Right lobe of liver (tissue), 6 donors: ENCODE measurements around the gene RFX8. TPM values are rescaled to one million over a fixed set of nuclear protein-coding genes. Genes with fewer than 3 reads are reported as not detected.
A peak's percentile ranks its signal among the peaks of the same experiment; 100 is the strongest.

ENCODE experiments used
- ATAC-seq, 4 donors: fragments of 200-7000 bp; cut with Tn5 transposase; one replicate each; pipeline ENCODE4 v1.9.1; 2020; ENCODE audit warnings: mild to moderate bottlenecking in 4 of 4, moderate library complexity in 4 of 4
- DNase-seq, 3 donors: peaks; one replicate each; pipeline ENCODE4 v3.0.0-alpha.2; 2020
- H3K27ac ChIP-seq, 3 donors: fragments of 200-600 bp; one replicate each; pipeline ENCODE4 v1.8.0; 2022
- H3K27me3 ChIP-seq, 2 donors: fragments of 200-600 bp; one replicate each; pipeline ENCODE4 v1.8.0; 2022
- H3K36me3 ChIP-seq, 4 donors: fragments of 200-600 bp; sonication (generic) in 1 of 4; one replicate each; pipeline versions ENCODE4 v1.5.1 to v1.8.0; 2017 to 2022; ENCODE audit warnings: control low read depth in 1 of 4
- H3K4me1 ChIP-seq, 4 donors: fragments of 200-600 bp; sonication (generic) in 1 of 4; one replicate each; pipeline versions ENCODE4 v1.5.1 to v1.8.0; 2017 to 2022; ENCODE audit warnings: control low read depth in 1 of 4
- H3K4me3 ChIP-seq, 3 donors: fragments of 200-600 bp; one replicate each; pipeline ENCODE4 v1.8.0; 2022
- H3K9me3 ChIP-seq, 4 donors: fragments of 200-600 bp; sonication (generic) in 1 of 4; one replicate each; pipeline versions ENCODE4 v1.5.1 to v1.8.0; 2017 to 2022; ENCODE audit warnings: control low read depth in 1 of 4
- POLR2A ChIP-seq: fragments of 450-650 bp; IDR thresholded peaks from one replicate; pipeline ENCODE4 v1.6.1; 2017; ENCODE audit warnings: antibody characterized with exemption, mild to moderate bottlenecking
- WGBS: methylation state at CpG from one replicate; pipeline ENCODE4 v1.1.6; 2018; ENCODE audit warnings: low coverage, low lambda C conversion rate; ENCODE audit not compliant: insufficient coverage; ENCODE audit errors: missing lambda C conversion rate; 5-methylcytosine and 5-hydroxymethylcytosine counted together
- intact Hi-C, 2 donors: fragments of 100-400 bp; cut with DNase I; formaldehyde crosslinking; loops; one replicate each; pipeline versions ENCODE4 v1.11.2 to v1.14.1; 2022
- total RNA-seq, 6 experiments: library from RNA; depleted of rRNA in 2 of 6; stranded (reverse); fragments of >200 nt in 2 of 6; fragmentation: NEBNext Ultra II Directional in 3 of 6; extraction: Animal tissue kit (Norgen Biotek cat#: 25700) in 3 of 6; gene quantifications; one replicate each; pipeline versions ENCODE4 v1.1.0 to v1.2.4, GENCODE V29; 2016 to 2023
- TF ChIP-seq, protein P1 (sequence below), 4 donors: fragments of 200-600 bp in 3 of 4; fragments of 450-650 bp in 1 of 4; IDR thresholded peaks; one replicate each; pipeline versions ENCODE4 v1.5.1 to v1.8.0; 2016 to 2022; ENCODE audit warnings: antibody characterized with exemption in 4 of 4, mild to moderate bottlenecking in 2 of 4
- donor health status: DM: no; HTN: yes; CAD: no.
- donor health status: DM: no; HTN: no; CAD: no.
- donor health status: DM: no; HTN: no; CAD: no.
- donor health status: DM: no; HTN: yes; CAD: no.
- donor health status: DM: no; HTN: yes; CAD: no.

The RFX8 gene
- total RNA-seq, 6 experiments from 2014 or later: not detected

DNA sequence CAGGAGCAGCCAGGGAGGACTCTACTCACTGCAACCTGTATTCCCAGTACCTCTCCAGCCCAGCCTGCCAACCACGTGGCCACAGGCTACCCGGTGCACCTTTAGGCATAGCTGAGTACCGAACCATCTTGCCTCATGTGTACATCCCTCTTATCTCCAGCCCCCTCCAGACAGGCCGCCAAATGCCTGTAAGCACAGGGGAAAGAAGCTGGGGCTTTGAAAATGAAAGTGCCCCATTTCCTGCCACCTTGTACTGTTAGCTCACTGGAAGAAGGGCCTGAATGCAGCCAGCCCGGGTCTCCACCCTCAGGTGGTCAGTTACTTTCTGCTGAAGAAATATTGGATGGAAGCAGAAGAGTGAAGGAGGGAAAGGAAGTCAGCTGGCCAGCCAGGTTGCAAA lies 27.2 kb upstream of the RFX8 start:
- H3K27ac ChIP-seq: no peak overlapping the region
- no peak for DNase-seq
- no peaks in the 10 kb centered on the region for H3K9me3 ChIP-seq
- H3K27me3 ChIP-seq: no peaks in the 10 kb centered on the region
- H3K36me3 ChIP-seq: no peaks in the 10 kb centered on the region
- no peaks in the 10 kb centered on the region for H3K4me1 ChIP-seq
- WGBS: 50% methylated on average over 1 of the region's 5 CpGs
- TF ChIP-seq, protein P1, sequence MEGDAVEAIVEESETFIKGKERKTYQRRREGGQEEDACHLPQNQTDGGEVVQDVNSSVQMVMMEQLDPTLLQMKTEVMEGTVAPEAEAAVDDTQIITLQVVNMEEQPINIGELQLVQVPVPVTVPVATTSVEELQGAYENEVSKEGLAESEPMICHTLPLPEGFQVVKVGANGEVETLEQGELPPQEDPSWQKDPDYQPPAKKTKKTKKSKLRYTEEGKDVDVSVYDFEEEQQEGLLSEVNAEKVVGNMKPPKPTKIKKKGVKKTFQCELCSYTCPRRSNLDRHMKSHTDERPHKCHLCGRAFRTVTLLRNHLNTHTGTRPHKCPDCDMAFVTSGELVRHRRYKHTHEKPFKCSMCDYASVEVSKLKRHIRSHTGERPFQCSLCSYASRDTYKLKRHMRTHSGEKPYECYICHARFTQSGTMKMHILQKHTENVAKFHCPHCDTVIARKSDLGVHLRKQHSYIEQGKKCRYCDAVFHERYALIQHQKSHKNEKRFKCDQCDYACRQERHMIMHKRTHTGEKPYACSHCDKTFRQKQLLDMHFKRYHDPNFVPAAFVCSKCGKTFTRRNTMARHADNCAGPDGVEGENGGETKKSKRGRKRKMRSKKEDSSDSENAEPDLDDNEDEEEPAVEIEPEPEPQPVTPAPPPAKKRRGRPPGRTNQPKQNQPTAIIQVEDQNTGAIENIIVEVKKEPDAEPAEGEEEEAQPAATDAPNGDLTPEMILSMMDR (IDR thresholded peaks at IDR 0.05): no peak
- no peak for TF ChIP-seq POLR2A
- intact Hi-C loops: no loop called here
- no peak overlapping the region for H3K4me3 ChIP-seq
- peak in 1 of 4 donors; percentile 38 for ATAC-seq

GRCh38 chr2:101501443-101501842 lies 26.5 kb upstream of the RFX8 start:
- intact Hi-C loops: no loop called here

DNA sequence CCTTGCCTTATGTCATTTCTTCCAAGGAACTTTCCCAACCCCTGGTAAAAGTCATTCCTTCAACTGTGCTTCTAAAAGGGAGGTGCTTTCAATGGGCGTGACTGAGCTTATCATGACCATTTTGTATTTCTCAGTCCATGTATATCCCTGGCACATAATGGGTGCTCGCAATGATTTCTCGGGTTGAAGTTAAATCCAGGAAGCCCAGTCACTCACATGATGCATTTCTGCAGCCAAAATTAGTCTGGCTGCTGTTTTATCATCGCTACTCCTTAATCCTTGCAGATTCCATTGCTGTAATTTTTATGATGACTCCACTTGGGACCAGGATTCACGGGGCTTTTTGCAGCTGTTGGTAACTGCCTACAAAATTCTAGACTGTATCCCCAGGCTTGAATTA lies 25.9 kb upstream of the RFX8 start:
- no peaks in the 10 kb centered on the region for H3K9me3 ChIP-seq
- no peak overlapping the region for H3K27ac ChIP-seq
- H3K36me3 ChIP-seq: no peaks in the 10 kb centered on the region
- H3K4me1 ChIP-seq: no peaks in the 10 kb centered on the region
- no peak for DNase-seq
- TF ChIP-seq POLR2A: no peak
- TF ChIP-seq, protein P1 (IDR thresholded peaks at IDR 0.05): no peak
- WGBS: 46% methylated on average over 5 of the region's 5 CpGs
- no peaks in the 10 kb centered on the region for H3K27me3 ChIP-seq
- H3K4me3 ChIP-seq: no peak overlapping the region
- intact Hi-C loops: no loop called here
- ATAC-seq: peak in 1 of 4 donors; percentile 22

More at GRCh38 chr2:101501443-101501842, 26.5 kb upstream of the RFX8 start:
- 50% methylated on average over 3 of the region's 3 CpGs for WGBS
- DNase-seq (no peak), ATAC-seq (no peak)
- no peak overlapping the region for H3K27ac ChIP-seq
- H3K36me3 ChIP-seq: no peaks in the 10 kb centered on the region
- no peak overlapping the region for H3K4me3 ChIP-seq
- no peaks in the 10 kb centered on the region for H3K27me3 ChIP-seq
- no peaks in the 10 kb centered on the region for H3K4me1 ChIP-seq
- H3K9me3 ChIP-seq: no peaks in the 10 kb centered on the region
- TF ChIP-seq, protein P1 (IDR thresholded peaks at IDR 0.05): no peak

GRCh38 chr2:101500180-101500579 lies 25.3 kb upstream of the RFX8 start:
- no peak overlapping the region for H3K27ac ChIP-seq
- no peak for DNase-seq
- no peak for ATAC-seq
- 67% methylated on average over 2 of the region's 2 CpGs for WGBS
- TF ChIP-seq POLR2A: no peak
- TF ChIP-seq, protein P1 (IDR thresholded peaks at IDR 0.05): no peak
- H3K4me1 ChIP-seq: no peaks in the 10 kb centered on the region
- no peaks in the 10 kb centered on the region for H3K9me3 ChIP-seq
- H3K27me3 ChIP-seq: no peaks in the 10 kb centered on the region
- intact Hi-C loops: no loop called here
- H3K36me3 ChIP-seq: no peaks in the 10 kb centered on the region
- H3K4me3 ChIP-seq: no peak overlapping the region

GRCh38 chr2:101496279-101496678 lies 21.4 kb upstream of the RFX8 start:
- ATAC-seq (no peak), DNase-seq (no peak)
- no peaks in the 10 kb centered on the region for H3K9me3 ChIP-seq
- H3K4me1 ChIP-seq: no peaks in the 10 kb centered on the region
- no peaks in the 10 kb centered on the region for H3K36me3 ChIP-seq
- intact Hi-C loops: no loop called here
- TF ChIP-seq POLR2A: no peak
- TF ChIP-seq, protein P1 (IDR thresholded peaks at IDR 0.05): no peak
- WGBS: 78% methylated on average over 4 of the region's 4 CpGs
- no peak overlapping the region for H3K27ac ChIP-seq
- no peaks in the 10 kb centered on the region for H3K27me3 ChIP-seq
- H3K4me3 ChIP-seq: no peak overlapping the region
